OCI-LY3 (cell line): Measurements from ENCODE around the gene MPG.

Source experiments
- EZH2phosphoT487 ChIP-seq: fragments of 200-600 bp; shearing (Covaris generic); IDR thresholded peaks from 2 replicates; pipeline ENCODE4 v1.6.1; 2018; ENCODE audit warnings: antibody characterized with exemption, mixed run types, low read depth
- TF ChIP-seq, protein P1 (sequence below): fragments of 200-600, 300-600 bp; sonication (generic); IDR thresholded peaks from 2 replicates; pipeline ENCODE4 v1.5.1; 2014; ENCODE audit warnings: antibody characterized with exemption, low read length, low read depth

DNA sequence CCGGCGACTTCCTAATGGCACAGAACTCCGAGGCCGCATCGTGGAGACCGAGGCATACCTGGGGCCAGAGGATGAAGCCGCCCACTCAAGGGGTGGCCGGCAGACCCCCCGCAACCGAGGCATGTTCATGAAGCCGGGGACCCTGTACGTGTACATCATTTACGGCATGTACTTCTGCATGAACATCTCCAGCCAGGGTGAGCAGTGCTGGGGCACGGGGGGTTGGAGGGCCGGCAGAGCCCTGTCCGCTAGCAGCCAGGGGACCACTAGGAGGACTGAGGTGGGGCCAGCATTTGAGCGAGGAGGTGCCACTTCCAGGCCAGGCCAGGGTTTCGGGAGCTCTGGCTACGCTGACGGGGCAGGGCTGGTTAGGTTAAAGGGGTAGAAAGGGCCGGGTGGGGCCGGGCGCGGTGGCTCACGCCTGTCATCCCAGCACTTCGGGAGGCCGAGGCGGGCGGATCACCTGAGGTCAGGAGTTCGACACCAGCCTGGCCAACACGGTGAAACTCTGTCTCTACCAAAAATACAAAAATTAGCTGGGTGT is 5.1 kb downstream of the MPG start:
- TF ChIP-seq, protein P1, sequence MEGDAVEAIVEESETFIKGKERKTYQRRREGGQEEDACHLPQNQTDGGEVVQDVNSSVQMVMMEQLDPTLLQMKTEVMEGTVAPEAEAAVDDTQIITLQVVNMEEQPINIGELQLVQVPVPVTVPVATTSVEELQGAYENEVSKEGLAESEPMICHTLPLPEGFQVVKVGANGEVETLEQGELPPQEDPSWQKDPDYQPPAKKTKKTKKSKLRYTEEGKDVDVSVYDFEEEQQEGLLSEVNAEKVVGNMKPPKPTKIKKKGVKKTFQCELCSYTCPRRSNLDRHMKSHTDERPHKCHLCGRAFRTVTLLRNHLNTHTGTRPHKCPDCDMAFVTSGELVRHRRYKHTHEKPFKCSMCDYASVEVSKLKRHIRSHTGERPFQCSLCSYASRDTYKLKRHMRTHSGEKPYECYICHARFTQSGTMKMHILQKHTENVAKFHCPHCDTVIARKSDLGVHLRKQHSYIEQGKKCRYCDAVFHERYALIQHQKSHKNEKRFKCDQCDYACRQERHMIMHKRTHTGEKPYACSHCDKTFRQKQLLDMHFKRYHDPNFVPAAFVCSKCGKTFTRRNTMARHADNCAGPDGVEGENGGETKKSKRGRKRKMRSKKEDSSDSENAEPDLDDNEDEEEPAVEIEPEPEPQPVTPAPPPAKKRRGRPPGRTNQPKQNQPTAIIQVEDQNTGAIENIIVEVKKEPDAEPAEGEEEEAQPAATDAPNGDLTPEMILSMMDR: no peak
- TF ChIP-seq EZH2phosphoT487: no peak
